Activated B cell treated with CpG ODN at 0.5 μM for 24 hours (primary cell): ENCODE measurements around the gene REV3L. TPM values are rescaled to one million over a fixed set of nuclear protein-coding genes. Genes with fewer than 3 reads are reported as not detected.

Experiments used
- ATAC-seq: fragments of 200-7000 bp; cut with Tn5 transposase; one replicate; pipeline ENCODE4 v1.10.0; 2021; ENCODE audit warnings: low read depth, mild to moderate bottlenecking, moderate library complexity
- CTCF ChIA-PET: fragments of 350-600 bp; sonication (Branson Sonifier 250); formaldehyde crosslinking; loops from one replicate; lab custom pipeline; 2021; ENCODE audit warnings: antibody characterized with exemption; lab: Charles Lee
- POLR2A ChIA-PET: fragments of 350-600 bp; sonication (Branson Sonifier 250); formaldehyde crosslinking; loops from one replicate; lab custom pipeline; 2021; ENCODE audit warnings: antibody characterized with exemption; lab: Charles Lee
- DNase-seq: peaks from one replicate; pipeline ENCODE4 v3.0.0; 2022
- H3K27ac Mint-ChIP-seq: one replicate; pipeline ENCODE4 v1.8.0; 2020; ENCODE audit warnings: mixed read lengths
- H3K27me3 Mint-ChIP-seq: one replicate; pipeline ENCODE4 v1.8.0; 2021; ENCODE audit warnings: mixed read lengths
- H3K36me3 Mint-ChIP-seq: one replicate; pipeline ENCODE4 v1.8.0; 2021; ENCODE audit warnings: low read depth, mixed read lengths
- H3K4me1 Mint-ChIP-seq: one replicate; pipeline ENCODE4 v1.8.0; 2021; ENCODE audit warnings: mixed read lengths
- H3K4me3 Mint-ChIP-seq: one replicate; pipeline ENCODE4 v1.8.0; 2020; ENCODE audit warnings: mild to moderate bottlenecking, mixed read lengths
- H3K9me3 Mint-ChIP-seq: one replicate; pipeline ENCODE4 v1.8.0; 2020; ENCODE audit warnings: mixed read lengths
- intact Hi-C: fragments of 100-400 bp; cut with micrococcal nuclease; formaldehyde crosslinking; loops from one replicate; pipeline ENCODE4 v1.15.1; 2024
- total RNA-seq: library from RNA; stranded (reverse); gene quantifications from 2 replicates; pipeline ENCODE4 v1.2.3, GENCODE V29; 2022
- TF ChIP-seq, protein P1 (sequence below): fragments of 200-600 bp; IDR thresholded peaks from one replicate; pipeline ENCODE4 v1.8.0; 2022; ENCODE audit warnings: antibody characterized with exemption, mild to moderate bottlenecking

The REV3L gene
- total RNA-seq, 1 donor from 2014 or later, result 20.0 TPM

DNA sequence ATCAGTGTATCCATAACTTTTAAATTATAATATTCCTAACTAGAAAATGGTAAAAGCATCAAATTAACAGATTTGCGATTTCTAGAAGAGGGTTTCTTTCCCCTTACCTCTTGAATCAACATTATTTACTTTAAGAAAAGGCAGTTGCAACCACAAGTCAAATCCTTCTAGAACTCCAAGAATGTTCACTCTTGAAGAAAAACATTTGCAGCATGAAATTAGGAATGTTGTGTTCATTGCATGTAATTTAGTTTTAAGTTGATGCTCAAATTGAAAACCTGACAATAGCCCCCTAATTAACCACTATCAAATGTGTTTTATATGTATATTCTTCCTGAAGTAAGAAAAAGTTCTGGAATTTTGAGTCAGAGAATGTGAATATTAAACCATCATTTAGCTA, 2.3 kb upstream of the REV3L start:
- H3K4me1 Mint-ChIP-seq, result peaks cover 36% of the 10 kb centered on the region
- H3K27me3 Mint-ChIP-seq, result no peaks in the 10 kb centered on the region
- intact Hi-C loops, result loop anchor here (10.0 kb wide), 1 partner anchor 359 kb away; no protein-coding TSS in a partner anchor
- TF ChIP-seq, protein P1, sequence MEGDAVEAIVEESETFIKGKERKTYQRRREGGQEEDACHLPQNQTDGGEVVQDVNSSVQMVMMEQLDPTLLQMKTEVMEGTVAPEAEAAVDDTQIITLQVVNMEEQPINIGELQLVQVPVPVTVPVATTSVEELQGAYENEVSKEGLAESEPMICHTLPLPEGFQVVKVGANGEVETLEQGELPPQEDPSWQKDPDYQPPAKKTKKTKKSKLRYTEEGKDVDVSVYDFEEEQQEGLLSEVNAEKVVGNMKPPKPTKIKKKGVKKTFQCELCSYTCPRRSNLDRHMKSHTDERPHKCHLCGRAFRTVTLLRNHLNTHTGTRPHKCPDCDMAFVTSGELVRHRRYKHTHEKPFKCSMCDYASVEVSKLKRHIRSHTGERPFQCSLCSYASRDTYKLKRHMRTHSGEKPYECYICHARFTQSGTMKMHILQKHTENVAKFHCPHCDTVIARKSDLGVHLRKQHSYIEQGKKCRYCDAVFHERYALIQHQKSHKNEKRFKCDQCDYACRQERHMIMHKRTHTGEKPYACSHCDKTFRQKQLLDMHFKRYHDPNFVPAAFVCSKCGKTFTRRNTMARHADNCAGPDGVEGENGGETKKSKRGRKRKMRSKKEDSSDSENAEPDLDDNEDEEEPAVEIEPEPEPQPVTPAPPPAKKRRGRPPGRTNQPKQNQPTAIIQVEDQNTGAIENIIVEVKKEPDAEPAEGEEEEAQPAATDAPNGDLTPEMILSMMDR, result no peak
- ChIA-PET POLR2A (interaction anchor here (0.7 to 2.9 kb wide), 5 partner anchors 80 to 527 kb away, joined by 3 to 79 read pairs (median 6); partner anchors contain the start of genes GTF3C6 and TRAF3IP2), CTCF (interaction anchor here (1.2 to 3.2 kb wide), 2 partner anchors 80 to 226 kb away, joined by 3 to 35 read pairs; a partner anchor contains a TSS)
- no peak for DNase-seq
- H3K36me3 Mint-ChIP-seq, result peaks cover 20% of the 10 kb centered on the region
- no peak for ATAC-seq
- H3K27ac Mint-ChIP-seq, result no peak overlapping the region
- H3K4me3 Mint-ChIP-seq, result peak overlapping the region; percentile 15
- no peaks in the 10 kb centered on the region for H3K9me3 Mint-ChIP-seq

DNA sequence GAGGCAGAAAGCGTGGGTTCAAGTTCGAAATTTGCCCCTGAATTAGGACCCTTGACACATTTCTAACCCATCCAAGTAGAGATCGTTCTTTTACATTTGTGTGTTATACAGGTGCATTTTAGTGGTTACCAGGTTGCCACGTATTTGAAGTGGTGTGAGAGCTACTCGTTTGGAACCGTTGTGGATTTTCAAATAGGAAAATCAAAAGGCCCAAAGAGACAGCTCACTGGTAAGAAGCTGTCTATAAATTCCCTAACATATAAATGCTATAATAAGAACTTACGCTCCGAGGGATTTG, 1.6 kb upstream of the REV3L start:
- TF ChIP-seq, protein P1, result no peak
- DNase-seq, result no peak
- Mint-ChIP-seq H3K4me3 (peak overlapping the region; percentile 97), H3K27me3 (no peaks in the 10 kb centered on the region), H3K4me1 (peaks cover 36% of the 10 kb centered on the region), H3K9me3 (no peaks in the 10 kb centered on the region), H3K36me3 (peaks cover 20% of the 10 kb centered on the region), H3K27ac (peak overlapping the region; percentile 99)
- ChIA-PET CTCF (interaction anchor here (1.0 to 3.2 kb wide), 3 partner anchors 81 to 225 kb away, joined by 3 to 35 read pairs (median 3); a partner anchor contains a TSS), POLR2A (interaction anchor here (0.7 to 2.9 kb wide), 10 partner anchors 64 to 526 kb away, joined by 3 to 79 read pairs (median 4); partner anchors contain the start of genes GTF3C6 and TRAF3IP2)
- no peak for ATAC-seq
- intact Hi-C loops, result loop anchor here (1.0 to 10.0 kb wide), 5 partner anchors 81 to 612 kb away; partner anchors contain the start of genes AMD1 and FYN

DNA sequence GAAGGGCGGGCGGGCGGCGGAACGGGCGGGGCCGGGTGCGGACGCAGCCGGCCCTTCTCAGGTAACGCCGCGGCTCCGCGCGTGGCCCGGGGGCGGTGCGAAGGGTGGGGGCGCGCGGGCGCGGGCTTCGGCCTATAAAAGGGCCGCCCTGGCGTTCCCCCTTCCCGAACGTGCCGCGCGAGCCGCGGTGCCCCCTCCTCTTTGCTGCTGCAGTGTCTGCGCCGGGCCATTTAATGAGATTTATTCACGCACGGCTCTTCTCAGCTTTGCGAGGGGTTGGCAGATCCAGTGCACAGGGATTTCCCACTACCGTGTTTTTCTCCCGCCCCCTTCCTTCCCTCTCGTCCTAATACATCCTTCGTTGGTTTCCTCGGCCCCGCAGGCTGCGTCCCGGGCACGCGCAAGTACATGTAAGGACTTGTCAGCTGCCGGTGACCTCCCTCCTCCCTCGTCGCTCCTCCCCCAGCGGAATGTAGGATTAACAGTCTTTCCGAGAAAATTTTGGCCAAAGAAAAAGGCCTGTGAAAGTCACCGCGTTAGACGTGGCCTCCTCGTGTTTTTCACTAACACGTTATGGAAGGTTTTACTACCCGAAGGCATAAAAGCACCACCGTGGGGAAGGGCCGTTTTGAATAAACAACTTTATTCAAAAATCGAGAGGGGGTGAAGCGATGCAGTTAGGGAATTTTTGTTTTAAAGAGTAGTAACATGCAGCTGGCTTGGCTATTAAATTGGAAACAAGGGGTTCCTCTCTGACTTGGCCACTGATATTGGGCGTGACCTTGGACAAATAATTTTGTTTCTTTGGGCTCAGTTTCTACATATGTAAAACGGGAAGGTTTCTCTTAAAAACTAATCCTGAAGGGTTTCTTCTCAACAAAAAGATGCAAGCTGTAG, 966 bp upstream of the REV3L start:
- TF ChIP-seq, protein P1, result no peak
- ChIA-PET POLR2A (interaction anchor here (0.7 to 2.9 kb wide), 15 partner anchors 65 to 669 kb away, joined by 3 to 79 read pairs (median 4); partner anchors contain the start of genes CDK19, GTF3C6 and TRAF3IP2), CTCF (interaction anchor here (1.0 to 3.2 kb wide), 2 partner anchors 121 to 225 kb away, joined by 3 to 35 read pairs; a partner anchor contains a TSS)
- H3K36me3 Mint-ChIP-seq, result peaks cover 20% of the 10 kb centered on the region
- peak overlapping the region; percentile 97 for H3K4me3 Mint-ChIP-seq
- peak overlapping the region; percentile 99 for H3K27ac Mint-ChIP-seq
- DNase-seq (peak; percentile 85), ATAC-seq (peak; percentile 67)
- H3K9me3 Mint-ChIP-seq, result no peaks in the 10 kb centered on the region
- H3K4me1 Mint-ChIP-seq, result peaks cover 37% of the 10 kb centered on the region
- H3K27me3 Mint-ChIP-seq, result no peaks in the 10 kb centered on the region
- intact Hi-C loops, result loop anchor here (1.0 to 10.0 kb wide), 11 partner anchors 78 to 1793 kb away; partner anchors contain the start of genes AK9, AMD1, CDK19 and FAM229B

DNA sequence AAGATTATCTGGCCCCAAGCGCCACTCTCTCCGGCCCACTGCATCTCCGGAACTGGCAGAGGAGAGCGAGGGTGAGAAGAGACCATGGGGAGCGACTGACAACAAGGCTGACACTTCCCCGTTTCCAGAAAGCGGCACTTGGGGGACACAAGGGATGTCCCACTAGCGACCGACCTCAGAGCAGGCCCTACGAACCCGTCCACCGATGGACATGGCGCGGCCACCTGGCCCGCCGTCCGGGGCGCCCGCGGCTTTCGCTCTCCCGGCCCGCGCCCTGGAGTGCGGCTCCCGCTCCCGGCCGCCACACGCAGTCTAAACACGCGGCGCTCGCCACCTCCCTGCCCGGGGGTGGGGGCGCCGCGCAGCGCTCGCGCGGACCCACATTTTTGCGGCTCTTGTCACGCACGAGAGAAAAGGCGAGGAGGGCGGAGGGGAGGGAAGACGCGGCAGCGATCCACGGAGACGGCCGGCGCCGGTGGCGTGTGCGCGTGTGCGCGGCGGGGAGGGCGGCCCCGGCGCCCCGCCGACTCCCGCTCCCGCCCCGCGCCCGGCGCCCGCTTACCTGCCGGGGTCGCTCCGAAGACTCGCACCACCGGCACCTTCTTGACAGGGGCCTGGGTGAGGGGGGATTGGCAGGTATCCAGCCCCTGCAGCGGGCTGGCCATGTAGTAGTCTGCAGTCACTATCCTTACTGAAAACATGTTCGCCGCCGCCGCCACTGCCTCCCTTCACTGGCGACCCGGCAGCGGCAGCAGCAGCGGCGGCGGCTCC, 645 bp downstream of the REV3L start:
- peaks cover 40% of the 10 kb centered on the region for H3K4me1 Mint-ChIP-seq
- no peaks in the 10 kb centered on the region for H3K27me3 Mint-ChIP-seq
- POLR2A ChIA-PET, result interaction anchor here (0.5 to 2.9 kb wide), 28 partner anchors 17 to 1588 kb away, joined by 3 to 79 read pairs (median 5); partner anchors contain the start of genes CDK19, GTF3C6 and TRAF3IP2

More for the DNA sequence above, 645 bp downstream of the REV3L start:
- ATAC-seq (peak; percentile 21), DNase-seq (peak; percentile 60)
- Mint-ChIP-seq H3K27ac (peak overlapping the region; percentile 99), H3K36me3 (peaks cover 15% of the 10 kb centered on the region), H3K4me3 (peak overlapping the region; percentile 91), H3K9me3 (no peaks in the 10 kb centered on the region)
- intact Hi-C loops, result loop anchor here (2.0 to 10.0 kb wide), 4 partner anchors 362 to 1792 kb away; partner anchors contain the start of genes AK9, AMD1, FIG4 and FYN
- TF ChIP-seq, protein P1, result no peak
- CTCF ChIA-PET, result interaction anchor here (3.2 kb wide), 1 partner anchor 223 kb away, joined by 35 read pairs; a partner anchor contains a TSS
